ENCODE measurements around the gene SPHK2.

- no peak for TF ChIP-seq GATA2 (IDR thresholded peaks at IDR 0.05; ENCODE audit: low read depth, low read length)
- no peak for TF ChIP-seq GATA3 (IDR thresholded peaks at IDR 0.05; ENCODE audit: low read depth, low read length)
These were observed 35.2 kb downstream of the SPHK2 start for GRCh38 chr19:48654299-48655059.
